Calu3 (cell line): ENCODE results near the gene MYBBP1A. TPM values are rescaled to one million over a fixed set of nuclear protein-coding genes. Genes with fewer than 3 reads are reported as not detected.

Experiments used
- BruUV-seq: library from RNA; stranded (reverse); fragments of 400-500 nt; replicated peaks from 2 replicates; lab custom pipeline; 2021; lab: Mats Ljungman, UMichigan
- CTCF ChIA-PET: fragments of 300-600 bp; sonication (Branson Sonifier 250); formaldehyde crosslinking; loops from one replicate; lab custom pipeline; 2022; ENCODE audit warnings: antibody characterized with exemption; lab: Charles Lee
- DNase-seq: peaks from one replicate; pipeline ENCODE4 v3.0.0; 2022
- H3K27ac Mint-ChIP-seq: one replicate; pipeline ENCODE4 v1.8.0; 2022; ENCODE audit warnings: mixed read lengths; ENCODE audit not compliant: unreplicated experiment
- H3K27me3 Mint-ChIP-seq: one replicate; pipeline ENCODE4 v1.8.0; 2022; ENCODE audit warnings: mixed read lengths; ENCODE audit not compliant: unreplicated experiment
- H3K36me3 Mint-ChIP-seq: one replicate; pipeline ENCODE4 v1.8.0; 2022; ENCODE audit warnings: mild to moderate bottlenecking, moderate library complexity, mixed read lengths; ENCODE audit not compliant: insufficient read depth, unreplicated experiment
- H3K4me1 Mint-ChIP-seq: one replicate; pipeline ENCODE4 v1.8.0; 2022; ENCODE audit warnings: mild to moderate bottlenecking, low read depth, mixed read lengths; ENCODE audit not compliant: unreplicated experiment
- H3K4me3 Mint-ChIP-seq: one replicate; pipeline ENCODE4 v1.8.0; 2022; ENCODE audit warnings: mild to moderate bottlenecking, low read depth, moderate library complexity, mixed read lengths; ENCODE audit not compliant: unreplicated experiment
- H3K9me3 Mint-ChIP-seq: one replicate; pipeline ENCODE4 v1.8.0; 2022; ENCODE audit warnings: low read depth, mixed read lengths; ENCODE audit not compliant: unreplicated experiment
- intact Hi-C: fragments of 100-400 bp; cut with micrococcal nuclease; formaldehyde crosslinking; loops from one replicate; pipeline ENCODE4 v1.10.0; 2022; ENCODE audit not compliant: unreplicated experiment
- total RNA-seq: library from RNA; stranded (reverse); gene quantifications from 2 replicates; pipeline ENCODE4 v1.2.3, GENCODE V29; 2022
- TF ChIP-seq, protein P1 (sequence below): fragments of 200-600 bp; IDR thresholded peaks from one replicate; pipeline ENCODE4 v1.8.0; 2022; ENCODE audit warnings: antibody characterized with exemption; ENCODE audit not compliant: unreplicated experiment

MYBBP1A gene
- total RNA-seq, 1 experiment from 2014 or later: 64.2 TPM

DNA sequence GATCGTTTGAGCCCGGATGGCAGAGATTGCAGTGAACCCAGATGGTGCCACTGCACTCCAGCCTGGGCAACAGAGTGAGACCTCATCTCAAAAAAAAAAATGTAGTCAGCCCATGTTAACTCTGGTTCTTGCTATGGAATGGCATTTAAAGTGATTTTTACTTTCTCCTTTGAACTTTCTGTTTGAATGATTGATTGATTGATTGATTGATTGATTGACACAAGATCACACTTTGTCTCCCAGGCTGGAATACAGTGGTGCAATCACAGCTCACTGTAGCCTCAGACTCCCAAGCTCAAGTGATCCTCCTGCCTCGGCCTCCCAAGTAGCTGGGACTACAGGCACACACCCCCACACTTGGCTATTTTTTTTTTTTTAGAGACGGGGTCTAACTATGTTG is 46.1 kb upstream of the MYBBP1A start:
- TF ChIP-seq, protein P1, sequence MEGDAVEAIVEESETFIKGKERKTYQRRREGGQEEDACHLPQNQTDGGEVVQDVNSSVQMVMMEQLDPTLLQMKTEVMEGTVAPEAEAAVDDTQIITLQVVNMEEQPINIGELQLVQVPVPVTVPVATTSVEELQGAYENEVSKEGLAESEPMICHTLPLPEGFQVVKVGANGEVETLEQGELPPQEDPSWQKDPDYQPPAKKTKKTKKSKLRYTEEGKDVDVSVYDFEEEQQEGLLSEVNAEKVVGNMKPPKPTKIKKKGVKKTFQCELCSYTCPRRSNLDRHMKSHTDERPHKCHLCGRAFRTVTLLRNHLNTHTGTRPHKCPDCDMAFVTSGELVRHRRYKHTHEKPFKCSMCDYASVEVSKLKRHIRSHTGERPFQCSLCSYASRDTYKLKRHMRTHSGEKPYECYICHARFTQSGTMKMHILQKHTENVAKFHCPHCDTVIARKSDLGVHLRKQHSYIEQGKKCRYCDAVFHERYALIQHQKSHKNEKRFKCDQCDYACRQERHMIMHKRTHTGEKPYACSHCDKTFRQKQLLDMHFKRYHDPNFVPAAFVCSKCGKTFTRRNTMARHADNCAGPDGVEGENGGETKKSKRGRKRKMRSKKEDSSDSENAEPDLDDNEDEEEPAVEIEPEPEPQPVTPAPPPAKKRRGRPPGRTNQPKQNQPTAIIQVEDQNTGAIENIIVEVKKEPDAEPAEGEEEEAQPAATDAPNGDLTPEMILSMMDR: no peak
- H3K9me3 Mint-ChIP-seq: no peaks in the 10 kb centered on the region
- no peak overlapping the region for H3K27ac Mint-ChIP-seq
- H3K4me3 Mint-ChIP-seq: no peak overlapping the region
- CTCF ChIA-PET: no interaction called here
- peaks cover 59% of the 10 kb centered on the region for H3K27me3 Mint-ChIP-seq
- no peak for DNase-seq
- H3K36me3 Mint-ChIP-seq: no peaks in the 10 kb centered on the region
- intact Hi-C loops: no loop called here
- H3K4me1 Mint-ChIP-seq: no peaks in the 10 kb centered on the region
- BruUV-seq: no TSS peak

DNA sequence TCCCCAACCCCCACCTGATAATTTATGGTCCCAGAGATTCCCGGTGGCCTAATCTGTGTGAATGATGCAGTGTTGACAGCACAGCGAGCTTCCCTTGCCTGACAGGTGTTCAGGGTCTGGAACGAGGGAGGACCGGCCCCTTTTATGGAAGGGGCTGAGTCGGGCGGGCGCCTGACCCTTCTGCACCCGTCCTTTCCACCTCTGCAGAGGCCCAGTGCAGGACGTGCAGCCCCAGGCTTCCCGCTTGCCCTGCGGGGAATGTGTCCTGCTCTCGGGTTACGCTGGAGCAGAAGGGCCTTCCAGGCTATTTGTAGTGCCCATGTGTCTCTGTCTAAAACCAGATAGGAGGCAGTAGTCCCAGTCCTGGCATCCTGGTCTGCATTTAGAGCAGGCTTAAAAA is 45.4 kb upstream of the MYBBP1A start:
- no peaks in the 10 kb centered on the region for H3K4me1 Mint-ChIP-seq
- BruUV-seq: no TSS peak
- CTCF ChIA-PET: no interaction called here
- peaks cover 59% of the 10 kb centered on the region for H3K27me3 Mint-ChIP-seq
- no peak overlapping the region for H3K4me3 Mint-ChIP-seq
- H3K27ac Mint-ChIP-seq: no peak overlapping the region
- no peak for DNase-seq
- no peaks in the 10 kb centered on the region for H3K9me3 Mint-ChIP-seq
- intact Hi-C loops: no loop called here
- TF ChIP-seq, protein P1: no peak
- H3K36me3 Mint-ChIP-seq: no peaks in the 10 kb centered on the region

GRCh38 chr17:4599505-4600281 is 44.5 kb upstream of the MYBBP1A start:
- no TSS peak for BruUV-seq
- TF ChIP-seq, protein P1: no peak
- H3K4me1 Mint-ChIP-seq: no peaks in the 10 kb centered on the region
- no peak overlapping the region for H3K4me3 Mint-ChIP-seq
- H3K27ac Mint-ChIP-seq: no peak overlapping the region
- intact Hi-C loops: no loop called here
- H3K27me3 Mint-ChIP-seq: peaks cover 56% of the 10 kb centered on the region
- H3K9me3 Mint-ChIP-seq: no peaks in the 10 kb centered on the region
- DNase-seq: no peak
- no peaks in the 10 kb centered on the region for H3K36me3 Mint-ChIP-seq
- CTCF ChIA-PET: no interaction called here

- no peaks in the 10 kb centered on the region for H3K4me1 Mint-ChIP-seq
- peaks cover 49% of the 10 kb centered on the region for H3K27me3 Mint-ChIP-seq
- CTCF ChIA-PET: interaction anchor here (0.6 kb wide), 1 partner anchor 31 kb away, joined by 4 read pairs; no protein-coding TSS in a partner anchor
- TF ChIP-seq, protein P1: no peak
- BruUV-seq: no TSS peak
- no peak overlapping the region for H3K4me3 Mint-ChIP-seq
- DNase-seq: no peak
- no peaks in the 10 kb centered on the region for H3K36me3 Mint-ChIP-seq
- H3K9me3 Mint-ChIP-seq: no peaks in the 10 kb centered on the region
- intact Hi-C loops: no loop called here
- H3K27ac Mint-ChIP-seq: no peak overlapping the region
Observed at GRCh38 chr17:4598776-4599504, 43.8 kb upstream of the MYBBP1A start.
